Measurements from ENCODE around the gene TMEM248. TPM values are rescaled to one million over a fixed set of nuclear protein-coding genes. Genes with fewer than 3 reads are reported as not detected.
"Not testable (repeated sequence)": the region's sequence is repeated elsewhere in the genome, so short reads cannot be mapped to it uniquely, and the experiment has no call there.

Gene TMEM248
- polyA plus RNA-seq, 3 donors, result 75.7 to 79.4 (median 78.5) TPM

DNA sequence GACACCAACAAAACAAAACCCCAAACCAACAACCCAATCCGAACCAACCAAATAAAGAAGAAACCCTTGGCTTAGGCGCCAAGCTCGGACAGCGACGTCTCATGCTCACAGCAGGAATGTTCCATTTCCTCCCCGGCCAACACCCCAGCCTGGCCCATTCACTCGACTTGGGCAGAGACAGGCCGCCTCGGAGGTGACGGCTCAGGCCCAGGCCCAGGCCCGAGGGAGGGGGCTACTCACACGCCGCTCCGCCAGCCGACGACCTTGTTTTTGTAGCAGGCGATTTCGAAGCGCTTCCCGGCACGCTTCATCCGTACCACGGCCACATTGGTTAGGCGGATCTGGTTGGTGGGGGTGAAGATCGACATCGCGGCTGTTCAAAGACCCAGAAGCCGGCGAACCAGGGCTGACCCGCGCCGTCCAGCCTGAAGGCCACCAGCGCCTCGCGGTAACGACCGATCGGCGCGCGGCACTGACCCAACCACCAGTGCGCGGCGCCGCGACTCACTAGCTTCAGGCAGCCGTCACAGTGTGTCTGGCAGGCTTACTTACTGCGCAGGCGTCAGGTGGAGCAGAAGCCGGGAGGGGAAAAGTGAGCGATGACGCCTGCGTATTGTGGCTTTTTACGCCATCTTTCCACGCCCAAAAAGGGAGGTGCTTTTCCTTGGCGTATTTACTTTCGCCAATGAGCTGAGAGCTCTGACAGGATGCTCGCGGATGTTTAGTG, 74.2 kb downstream of the TMEM248 start, which contains the start of gene SBDS:
Gene SBDS, minus strand, starts transcription at position 537 of the 727 bp plus-strand sequence. Its CDS starts 169 bp downstream, at position 368.
- peak; percentile 93 to 96 (median 95) for DNase-seq (ENCODE audit: low read depth in 3 of 3, low spot score in 2 of 3)

- DNase-seq (ENCODE audit: low read depth in 3 of 3, low spot score in 2 of 3), result peak; percentile 96
Observed at GRCh38 chr7:66996444-66997191, 75.6 kb downstream of the TMEM248 start, which contains the start of gene TYW1. TSS of gene TYW1 (plus strand) at chr7:66996833. CDS start at chr7:66996979, 146 bp downstream.

- not testable (repeated sequence) for DNase-seq (ENCODE audit: low read depth in 3 of 3, low spot score in 2 of 3)
Observed at GRCh38 chr7:67000601-67001258, 79.7 kb downstream of the TMEM248 start.

DNA sequence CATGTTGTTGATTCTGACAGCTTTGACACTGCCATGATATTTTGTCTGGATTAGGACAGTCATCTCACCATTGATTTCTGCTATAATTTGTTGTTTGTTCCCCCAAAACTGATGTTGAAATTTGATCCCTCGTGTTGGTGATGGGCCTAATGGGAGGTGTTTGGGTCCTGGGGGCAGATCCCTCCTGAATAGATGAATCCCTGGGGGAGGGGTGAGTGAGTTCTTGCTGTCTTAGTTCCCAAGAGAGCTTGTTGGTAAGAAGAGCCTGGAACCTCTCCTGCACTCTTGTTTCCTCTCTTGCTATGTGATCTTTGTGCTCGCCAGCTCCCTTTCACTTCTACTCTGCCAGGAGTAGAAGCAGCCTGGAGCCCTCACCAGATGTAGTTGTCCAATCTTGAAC, 83.1 kb downstream of the TMEM248 start:
- not testable (repeated sequence) for DNase-seq (ENCODE audit: low read depth in 3 of 3, low spot score in 2 of 3)

DNA sequence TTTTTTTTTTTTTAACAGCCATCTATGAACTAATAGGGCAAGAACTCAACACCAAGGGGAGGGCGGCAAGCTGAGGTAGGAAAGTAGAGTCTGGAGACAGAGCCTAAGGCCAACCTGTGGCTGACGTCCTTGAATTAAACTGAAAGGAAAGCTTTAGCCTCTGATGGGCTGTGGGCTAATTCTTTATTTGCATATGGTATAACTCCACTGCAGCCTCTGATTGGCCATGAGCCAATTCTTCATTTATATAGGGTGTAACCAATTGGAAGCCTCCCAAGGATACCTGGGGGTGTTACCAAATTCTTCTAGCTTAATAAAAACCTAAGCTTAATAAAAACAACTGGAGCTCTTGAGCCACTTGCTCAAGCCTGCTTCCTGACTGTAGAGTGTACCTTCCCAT, 85.9 kb downstream of the TMEM248 start:
- DNase-seq (ENCODE audit: low read depth in 3 of 3, low spot score in 2 of 3), result no peak

Other genes with a start within 250 kb of the TMEM248 start
- 10 to 100 TPM; 29.1 to 31.6 (median 31.2) TPM for gene RABGEF1, start 180.5 kb upstream of the TMEM248 start, polyA plus RNA-seq (ENCODE audit: insufficient read length in 3 of 3)
- 100 to 1,000 TPM; 137 to 146 (median 139) TPM for gene SBDS, start 74.4 kb downstream of the TMEM248 start, polyA plus RNA-seq (ENCODE audit: insufficient read length in 3 of 3)
- 10 to 100 TPM; 23.5 to 25.0 (median 24.7) TPM for gene TYW1, start 75.6 kb downstream of the TMEM248 start, polyA plus RNA-seq (ENCODE audit: insufficient read length in 3 of 3)

All from right renal cortex interstitium (tissue), 3 donors.